Panc1 (cell line): Measurements from ENCODE around the gene PBX1. TPM values are rescaled to one million over a fixed set of nuclear protein-coding genes. Genes with fewer than 3 reads are reported as not detected.

Experiments used
- ATAC-seq: fragments of 200-7000 bp; cut with Tn5 transposase; 2 replicates; pipeline ENCODE4 v1.9.1; 2020; ENCODE audit warnings: mild to moderate bottlenecking, moderate library complexity
- BruUV-seq: library from RNA; stranded (reverse); fragments of 400-500 nt; replicated peaks from 2 replicates; lab custom pipeline; 2021; lab: Mats Ljungman, UMichigan
- CTCF ChIA-PET: fragments of 300-600 bp; sonication (Branson Sonifier 250); formaldehyde crosslinking; loops from one replicate; lab custom pipeline; 2022; ENCODE audit warnings: antibody characterized with exemption; lab: Charles Lee
- POLR2A ChIA-PET: fragments of 300-600 bp; sonication (Branson Sonifier 250); formaldehyde crosslinking; loops from one replicate; lab custom pipeline; 2022; ENCODE audit warnings: antibody characterized with exemption; lab: Charles Lee
- DNase-seq: peaks from one replicate; pipeline ENCODE4 v3.0.0-alpha.2; 2010; ENCODE audit warnings: low read depth, low spot score
- H3K27ac ChIP-seq: 2 replicates; pipeline ENCODE4 v1.5.1; 2011; ENCODE audit warnings: mild to moderate bottlenecking, low read length, inconsistent platforms
- H3K27me3 ChIP-seq: fragments of 200-500 bp; sonication (Bioruptor generic); 2 replicates; pipeline ENCODE4 v1.6.0; 2014; ENCODE audit warnings: low read length, inconsistent platforms; ENCODE audit not compliant: control insufficient read depth, insufficient read depth
- H3K36me3 ChIP-seq: fragments of 200-500 bp; sonication (Bioruptor generic); 2 replicates; pipeline ENCODE4 v1.5.1; 2014; ENCODE audit warnings: inconsistent platforms, mild to moderate bottlenecking, low read length, moderate library complexity; ENCODE audit not compliant: control insufficient read depth, insufficient read depth
- H3K4me1 ChIP-seq: 2 replicates; pipeline ENCODE4 v1.5.1; 2011; ENCODE audit warnings: inconsistent platforms, mild to moderate bottlenecking, low read length, moderate library complexity; ENCODE audit not compliant: control insufficient read depth, insufficient read depth
- H3K4me3 ChIP-seq, 2 experiments: 2 replicates each; pipeline ENCODE4 v1.5.1; 2011 to 2012; ENCODE audit warnings: low read depth in 2 of 2, low read length in 2 of 2, mild to moderate bottlenecking in 2 of 2, inconsistent platforms in 1 of 2, moderate library complexity in 1 of 2
- H3K9me3 ChIP-seq: fragments of 200-500 bp; sonication (Bioruptor generic); 2 replicates; pipeline ENCODE4 v1.5.1; 2014; ENCODE audit warnings: low read depth, mild to moderate bottlenecking, inconsistent platforms, low read length, moderate library complexity; ENCODE audit not compliant: control insufficient read depth, insufficient read depth
- POLR2AphosphoS5 ChIP-seq: IDR thresholded peaks from 2 replicates; pipeline ENCODE4 v1.6.1; 2012; ENCODE audit warnings: mild to moderate bottlenecking, low read depth, low read length, moderate library complexity
- REST ChIP-seq, 2 experiments: IDR thresholded peaks; 2 replicates each; pipeline ENCODE4 v1.6.1; 2011 to 2012; ENCODE audit warnings: low read depth in 2 of 2, control low read depth in 1 of 2, low read length in 1 of 2, mild to moderate bottlenecking in 1 of 2, moderate library complexity in 1 of 2; ENCODE audit not compliant: insufficient read depth in 1 of 2
- SIN3A ChIP-seq: IDR thresholded peaks from 2 replicates; pipeline ENCODE4 v1.6.1; 2012; ENCODE audit warnings: low read depth, mild to moderate bottlenecking, low read length, moderate library complexity, borderline replicate concordance; ENCODE audit not compliant: insufficient read depth
- TCF7L2 ChIP-seq: IDR thresholded peaks from 2 replicates; pipeline ENCODE4 v1.6.1; 2011; ENCODE audit warnings: mild to moderate bottlenecking, low read depth, low read length, inconsistent platforms
- in situ Hi-C: cut with HindIII; loops from 2 replicates; pipeline ENCODE4 v1.10.0; 2016; ENCODE audit warnings: low sequenced_read_pairs, low pct_unique_long_range_greater_than_20kb
- intact Hi-C: fragments of 100-400 bp; cut with micrococcal nuclease; formaldehyde crosslinking; loops from one replicate; pipeline ENCODE4 v1.10.0; 2022; ENCODE audit not compliant: unreplicated experiment
- total RNA-seq: library from RNA; stranded (reverse); gene quantifications from one replicate; pipeline ENCODE4 v1.2.1, GENCODE V29; 2021; ENCODE audit not compliant: unreplicated experiment
- TF ChIP-seq, protein P1 (sequence below): fragments of 450-650 bp; IDR thresholded peaks from 2 replicates; pipeline ENCODE4 v1.5.1; 2017; ENCODE audit warnings: mild to moderate bottlenecking

PBX1 gene
- total RNA-seq, 1 experiment from 2014 or later = 2.0 TPM

- ATAC-seq (no peak), DNase-seq (no peak)
- Histone ChIP-seq H3K36me3 (no peaks in the 10 kb centered on the region), H3K27ac (no peak overlapping the region), H3K9me3 (no peaks in the 10 kb centered on the region), H3K27me3 (no peaks in the 10 kb centered on the region; the same call in 1 of the 2 replicates), H3K4me3 (no peak overlapping the region), H3K4me1 (no peaks in the 10 kb centered on the region)
- POLR2A ChIA-PET = no interaction called here
- intact Hi-C loops (no loop called here), in situ Hi-C loops (no loop called here)
- TF ChIP-seq POLR2AphosphoS5 (no peak), REST (IDR thresholded peaks at IDR 0.05; ENCODE audit: insufficient read depth in 1 of 2, low read depth in 2 of 2, low read length in 1 of 2) (no peak)
- BruUV-seq = no TSS peak
- CTCF ChIA-PET = no interaction called here
Observed at GRCh38 chr1:164716992-164717703, 158.2 kb downstream of the PBX1 start.

- Histone ChIP-seq H3K4me3 (no peak overlapping the region), H3K27me3 (no peaks in the 10 kb centered on the region; the same call in 1 of the 2 replicates), H3K4me1 (no peaks in the 10 kb centered on the region), H3K27ac (no peak overlapping the region), H3K9me3 (no peaks in the 10 kb centered on the region), H3K36me3 (no peaks in the 10 kb centered on the region)
- CTCF ChIA-PET = no interaction called here
- intact Hi-C loops = no loop called here
- TF ChIP-seq SIN3A = no peak
- TF ChIP-seq TCF7L2 = no peak
- TF ChIP-seq, protein P1, sequence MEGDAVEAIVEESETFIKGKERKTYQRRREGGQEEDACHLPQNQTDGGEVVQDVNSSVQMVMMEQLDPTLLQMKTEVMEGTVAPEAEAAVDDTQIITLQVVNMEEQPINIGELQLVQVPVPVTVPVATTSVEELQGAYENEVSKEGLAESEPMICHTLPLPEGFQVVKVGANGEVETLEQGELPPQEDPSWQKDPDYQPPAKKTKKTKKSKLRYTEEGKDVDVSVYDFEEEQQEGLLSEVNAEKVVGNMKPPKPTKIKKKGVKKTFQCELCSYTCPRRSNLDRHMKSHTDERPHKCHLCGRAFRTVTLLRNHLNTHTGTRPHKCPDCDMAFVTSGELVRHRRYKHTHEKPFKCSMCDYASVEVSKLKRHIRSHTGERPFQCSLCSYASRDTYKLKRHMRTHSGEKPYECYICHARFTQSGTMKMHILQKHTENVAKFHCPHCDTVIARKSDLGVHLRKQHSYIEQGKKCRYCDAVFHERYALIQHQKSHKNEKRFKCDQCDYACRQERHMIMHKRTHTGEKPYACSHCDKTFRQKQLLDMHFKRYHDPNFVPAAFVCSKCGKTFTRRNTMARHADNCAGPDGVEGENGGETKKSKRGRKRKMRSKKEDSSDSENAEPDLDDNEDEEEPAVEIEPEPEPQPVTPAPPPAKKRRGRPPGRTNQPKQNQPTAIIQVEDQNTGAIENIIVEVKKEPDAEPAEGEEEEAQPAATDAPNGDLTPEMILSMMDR = no peak
- no peak for TF ChIP-seq REST (IDR thresholded peaks at IDR 0.05; ENCODE audit: insufficient read depth in 1 of 2, low read depth in 2 of 2, low read length in 1 of 2)
- TF ChIP-seq POLR2AphosphoS5 = no peak
- BruUV-seq = no TSS peak
- POLR2A ChIA-PET = no interaction called here
- in situ Hi-C loops = no loop called here
- no peak for ATAC-seq
- no peak for DNase-seq
Observed at GRCh38 chr1:164718821-164719220, 159.8 kb downstream of the PBX1 start.
